HG03439 (cell line): ENCODE measurements around the gene SKAP1.
"Not testable (repeated sequence)": the region's sequence is repeated elsewhere in the genome, so short reads cannot be mapped to it uniquely, and the experiment has no call there.

ENCODE experiments used
- ATAC-seq: cut with Tn5 transposase; IDR thresholded peaks from one replicate; pipeline ENCODE4 v1.9.1; 2021; ENCODE audit warnings: mild to moderate bottlenecking, moderate library complexity; ENCODE audit not compliant: unreplicated experiment

Gene SKAP1

GRCh38 chr17:48374650-48375230 lies 55.3 kb downstream of the SKAP1 start:
- ATAC-seq = no peak

- ATAC-seq = no peak
Measured at GRCh38 chr17:48373883-48374282, 56.1 kb downstream of the SKAP1 start.

DNA sequence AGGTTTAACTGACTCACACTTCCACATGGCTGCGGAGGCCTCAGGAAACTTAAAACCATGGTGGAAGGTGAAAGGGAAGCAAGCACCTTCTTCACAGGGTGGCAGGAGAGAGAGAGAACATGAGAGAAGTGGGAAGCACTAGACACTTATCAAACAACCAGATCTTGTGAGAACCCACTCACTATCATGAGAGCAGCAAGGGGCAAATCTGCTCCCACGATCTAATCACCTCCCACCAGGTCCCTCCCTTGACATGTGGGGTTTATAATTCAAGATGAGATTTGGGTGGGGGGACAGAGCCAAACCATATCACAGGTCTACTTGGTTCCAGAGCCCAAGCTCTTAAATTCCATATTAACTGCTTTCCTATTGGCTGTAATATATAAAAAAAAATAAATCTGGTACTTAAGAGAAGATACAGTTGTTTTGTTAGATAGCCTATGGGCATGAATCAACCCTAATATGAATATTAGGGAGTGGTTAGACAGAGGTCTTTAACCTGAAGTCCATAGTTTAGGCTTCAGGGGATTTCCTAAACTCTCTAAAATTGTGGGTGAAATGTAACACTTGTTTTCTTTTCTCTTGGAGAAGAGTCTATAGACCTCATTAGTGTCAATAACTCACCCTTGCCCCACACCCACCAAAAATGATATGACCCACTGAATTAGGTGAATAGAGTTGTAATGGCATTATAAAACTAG lies 56.7 kb downstream of the SKAP1 start:
- ATAC-seq = no peak

DNA sequence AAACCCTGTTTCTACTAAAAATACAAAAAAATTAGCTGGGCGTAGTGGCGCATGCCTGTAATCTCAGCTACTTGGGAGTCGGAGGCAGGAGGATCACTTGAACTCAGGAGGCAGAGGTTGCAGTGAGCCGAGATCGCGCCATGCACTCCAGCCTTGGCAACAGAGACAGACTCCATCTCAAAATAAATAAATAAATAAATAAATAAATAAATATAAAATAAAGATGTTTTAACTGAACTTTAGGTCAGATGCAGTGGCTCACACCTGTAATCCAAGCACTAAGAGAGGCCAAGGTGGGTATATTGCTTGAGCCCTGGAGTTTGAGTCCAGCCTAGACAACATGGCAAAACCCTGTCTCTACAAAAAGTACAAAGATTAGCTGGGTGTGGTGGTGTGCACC lies 61.0 kb downstream of the SKAP1 start:
- not testable (repeated sequence) for ATAC-seq

DNA sequence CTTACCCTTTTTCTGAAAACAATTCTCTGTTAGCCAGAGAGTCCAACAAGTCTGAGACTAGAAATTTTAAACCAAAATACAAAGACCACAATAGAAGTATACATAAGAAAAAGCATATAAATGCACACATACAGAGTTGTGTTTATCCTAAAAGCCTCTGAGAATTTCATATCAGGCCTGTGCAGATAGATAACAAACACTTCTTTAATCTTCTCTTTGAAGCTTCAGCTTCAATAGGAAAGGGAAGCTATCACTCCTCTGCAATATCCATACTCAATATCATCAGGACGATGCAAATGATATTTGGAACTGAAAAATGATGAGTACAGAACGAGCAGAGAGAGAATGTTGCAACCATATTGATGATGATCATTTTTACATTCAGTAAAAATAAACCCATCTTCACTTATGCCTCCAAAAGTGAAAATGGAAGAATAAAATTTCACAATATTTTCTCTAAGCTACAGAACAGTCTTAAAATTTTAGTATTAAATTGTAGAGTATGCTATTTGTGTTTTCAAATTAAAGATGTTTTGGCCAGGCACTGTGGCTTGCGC lies 61.6 kb downstream of the SKAP1 start:
- no peak for ATAC-seq

DNA sequence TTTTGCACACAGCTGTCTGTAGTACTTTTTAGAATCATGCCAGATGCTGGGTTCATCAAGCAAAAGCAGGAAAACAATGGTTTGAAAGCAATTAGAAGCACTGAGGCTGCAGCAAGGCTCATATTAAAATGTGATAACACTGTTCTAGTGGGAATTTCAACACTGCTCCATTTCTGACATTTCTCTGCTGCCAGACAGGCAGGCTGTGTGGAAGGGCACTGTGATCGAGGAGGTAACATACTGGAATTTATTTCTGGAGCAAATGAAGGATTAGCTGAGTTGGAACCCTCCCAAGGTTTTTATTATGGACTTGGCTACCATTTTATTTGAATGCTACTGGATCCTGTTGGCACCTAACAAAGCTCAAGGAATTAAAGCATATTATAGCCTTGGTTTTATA lies 66.9 kb downstream of the SKAP1 start:
- ATAC-seq = no peak

- ATAC-seq = not testable (repeated sequence)
Measured at GRCh38 chr17:48360861-48361633, 69.0 kb downstream of the SKAP1 start.

DNA sequence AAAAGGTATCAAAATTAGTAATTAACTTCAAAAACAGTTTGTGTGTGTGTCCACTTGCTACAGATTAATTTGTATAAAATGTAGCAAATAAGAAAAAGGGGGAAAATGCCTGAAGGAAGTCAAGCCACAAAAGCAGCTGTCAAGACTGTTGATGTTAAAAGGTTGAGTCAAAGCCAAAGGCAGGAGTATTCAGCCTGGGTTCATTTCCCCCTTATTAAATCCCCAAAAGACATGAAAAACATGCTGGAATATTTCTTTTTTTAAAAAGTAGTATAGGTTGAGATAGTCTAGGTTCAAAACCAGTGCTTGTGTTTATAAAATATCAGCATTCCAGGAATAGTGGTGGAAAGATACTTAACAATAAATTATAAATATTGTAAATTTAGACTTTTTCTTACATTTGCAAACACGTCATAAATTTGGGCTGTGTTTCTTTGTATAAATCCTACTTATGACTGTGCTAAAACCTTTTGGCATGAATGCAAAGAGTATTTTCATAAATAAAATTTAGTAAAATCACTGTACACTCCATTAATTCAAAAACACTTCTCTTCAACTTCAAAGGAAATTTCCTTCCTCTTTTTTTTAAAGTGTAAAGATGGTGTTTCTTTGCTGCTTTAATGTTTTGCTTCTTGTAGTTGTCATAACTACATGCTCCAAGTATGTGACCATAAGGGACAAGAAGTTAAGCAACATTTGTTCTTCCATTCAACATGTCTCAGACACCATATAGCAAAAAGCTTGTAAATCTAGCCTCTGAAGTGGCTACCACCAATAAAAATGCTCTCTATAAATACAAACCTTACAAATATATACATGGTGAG lies 72.0 kb downstream of the SKAP1 start:
- no peak for ATAC-seq

DNA sequence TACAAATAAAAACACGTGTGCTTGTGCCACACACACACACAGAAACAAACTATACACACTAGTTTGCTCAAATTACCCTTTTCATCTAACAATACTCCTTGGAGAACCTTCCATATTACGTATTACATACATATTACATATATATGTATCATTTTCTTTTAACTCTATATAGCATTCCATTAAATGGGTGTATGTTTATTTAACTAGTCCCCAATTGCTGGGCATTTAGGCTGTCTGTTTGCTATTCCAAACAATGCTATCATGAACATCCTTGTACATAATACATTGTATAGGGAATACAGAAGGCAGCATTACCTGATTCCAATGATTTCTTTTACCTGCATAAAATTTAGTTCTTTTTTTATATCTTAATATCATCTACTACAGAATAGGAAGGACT lies 73.1 kb downstream of the SKAP1 start:
- no peak for ATAC-seq

DNA sequence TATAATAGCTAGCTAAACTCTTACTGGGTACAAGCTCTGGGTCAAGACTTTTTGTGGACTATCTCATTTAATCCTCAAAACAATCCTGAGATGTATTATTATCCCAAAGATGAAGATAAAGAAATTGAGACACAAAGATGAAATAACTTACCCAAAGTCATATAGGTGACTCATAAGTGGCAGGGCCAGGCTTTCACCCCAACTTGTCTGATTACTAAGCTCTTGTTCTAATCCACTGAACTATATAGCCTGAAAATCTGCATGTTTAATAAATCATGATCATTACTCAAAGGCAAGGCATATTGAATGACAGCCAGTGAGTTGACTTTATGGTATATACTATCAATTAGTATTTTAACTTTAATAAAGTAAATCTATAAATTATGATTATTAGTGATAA lies 77.4 kb downstream of the SKAP1 start:
- ATAC-seq = no peak

GRCh38 chr17:48351911-48352332 lies 78.1 kb downstream of the SKAP1 start:
- ATAC-seq = no peak

DNA sequence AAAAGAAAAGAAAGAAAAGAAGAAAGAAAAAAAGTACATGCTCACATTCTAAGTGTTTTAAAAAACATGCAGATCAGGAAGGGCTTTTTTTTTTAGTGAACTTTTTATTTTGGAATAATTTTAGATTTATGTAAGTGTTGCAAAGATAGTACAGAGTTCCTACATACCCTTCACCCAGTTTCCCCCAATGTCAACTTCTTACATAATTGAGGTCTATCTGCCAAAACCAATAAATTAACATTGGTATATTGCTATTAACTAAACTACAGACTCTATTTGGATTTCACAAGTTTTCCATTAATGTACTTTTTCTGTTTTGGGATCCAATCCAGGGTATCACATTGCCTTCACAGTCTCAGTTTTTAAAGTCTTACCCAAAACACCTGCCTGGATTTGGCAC lies 81.7 kb downstream of the SKAP1 start:
- no peak for ATAC-seq

GRCh38 chr17:48347177-48347576 lies 82.8 kb downstream of the SKAP1 start:
- ATAC-seq = no peak

DNA sequence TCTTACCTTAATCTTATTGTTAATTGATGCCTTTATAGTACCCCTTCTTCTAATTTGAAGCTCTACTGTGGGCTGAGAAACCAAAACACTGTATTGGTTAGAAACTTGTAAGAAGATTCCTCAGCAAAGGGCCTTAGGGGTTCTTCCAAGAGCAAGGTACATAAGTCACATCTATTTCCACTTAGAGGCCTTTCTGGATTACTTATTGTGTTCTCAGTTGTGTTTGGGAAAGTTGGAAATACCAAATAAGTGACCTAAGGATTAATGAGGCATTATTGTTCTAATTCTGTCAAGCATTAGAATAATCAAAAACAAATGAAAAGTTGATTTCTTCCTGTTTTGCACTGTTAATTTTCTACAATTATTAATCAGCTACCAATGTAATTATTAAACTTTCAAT lies 85.8 kb downstream of the SKAP1 start:
- ATAC-seq = no peak

DNA sequence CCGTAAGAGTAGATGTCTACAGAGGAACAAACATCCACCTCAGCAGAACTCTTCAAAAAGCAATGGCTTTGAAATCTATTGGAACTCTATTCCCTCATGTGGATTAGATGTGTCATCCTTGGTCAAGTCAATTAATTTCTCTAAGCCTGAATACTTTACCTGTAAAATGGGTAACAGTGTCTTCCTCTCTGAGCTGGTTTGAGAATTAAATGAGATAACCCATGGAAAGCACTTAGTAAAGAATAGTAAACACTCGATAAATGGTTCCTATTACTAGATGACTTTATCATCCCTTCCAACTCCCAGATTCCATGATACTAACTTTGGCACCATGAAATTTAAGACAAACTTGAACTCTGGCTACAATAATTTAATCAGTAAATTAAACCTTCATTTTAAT lies 89.1 kb downstream of the SKAP1 start:
- no peak for ATAC-seq

GRCh38 chr17:48338720-48339119 lies 91.3 kb downstream of the SKAP1 start:
- ATAC-seq = no peak

- not testable (repeated sequence) for ATAC-seq
Measured at GRCh38 chr17:48337903-48338302, 92.1 kb downstream of the SKAP1 start.

GRCh38 chr17:48336986-48337385 lies 93.0 kb downstream of the SKAP1 start:
- no peak for ATAC-seq

GRCh38 chr17:48335858-48336500 lies 94.0 kb downstream of the SKAP1 start:
- ATAC-seq = no peak

DNA sequence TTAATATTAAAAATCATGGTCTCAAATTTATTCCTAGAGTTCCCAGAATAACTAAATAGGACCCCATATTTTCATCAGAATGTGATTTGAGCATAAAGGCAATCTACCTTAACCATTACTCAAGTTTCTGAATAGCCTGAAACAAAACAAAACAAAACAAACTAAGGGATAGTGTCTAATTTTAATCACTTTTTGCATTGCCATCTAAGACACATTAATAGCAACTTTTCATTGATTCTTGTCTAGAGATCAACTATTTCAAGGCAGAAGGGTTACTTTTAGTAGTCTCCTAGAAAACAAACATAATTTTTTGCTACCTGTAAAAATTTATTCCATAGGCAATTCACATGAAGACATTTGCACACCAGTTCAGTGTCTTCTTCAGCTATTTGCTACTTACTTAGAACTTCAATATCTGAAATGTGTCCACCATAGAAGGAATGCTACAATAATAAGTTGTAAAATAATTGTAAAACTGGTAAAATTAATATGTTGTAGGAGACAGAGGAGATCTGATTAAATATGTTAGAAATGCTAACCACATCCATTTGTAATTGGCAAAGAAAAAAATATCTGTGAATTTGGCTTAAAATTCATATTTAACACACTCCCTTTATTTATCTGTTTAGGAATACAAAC lies 94.7 kb downstream of the SKAP1 start:
- ATAC-seq = no peak
